ENCODE results near the gene PLPP1.

Gene PLPP1

DNA sequence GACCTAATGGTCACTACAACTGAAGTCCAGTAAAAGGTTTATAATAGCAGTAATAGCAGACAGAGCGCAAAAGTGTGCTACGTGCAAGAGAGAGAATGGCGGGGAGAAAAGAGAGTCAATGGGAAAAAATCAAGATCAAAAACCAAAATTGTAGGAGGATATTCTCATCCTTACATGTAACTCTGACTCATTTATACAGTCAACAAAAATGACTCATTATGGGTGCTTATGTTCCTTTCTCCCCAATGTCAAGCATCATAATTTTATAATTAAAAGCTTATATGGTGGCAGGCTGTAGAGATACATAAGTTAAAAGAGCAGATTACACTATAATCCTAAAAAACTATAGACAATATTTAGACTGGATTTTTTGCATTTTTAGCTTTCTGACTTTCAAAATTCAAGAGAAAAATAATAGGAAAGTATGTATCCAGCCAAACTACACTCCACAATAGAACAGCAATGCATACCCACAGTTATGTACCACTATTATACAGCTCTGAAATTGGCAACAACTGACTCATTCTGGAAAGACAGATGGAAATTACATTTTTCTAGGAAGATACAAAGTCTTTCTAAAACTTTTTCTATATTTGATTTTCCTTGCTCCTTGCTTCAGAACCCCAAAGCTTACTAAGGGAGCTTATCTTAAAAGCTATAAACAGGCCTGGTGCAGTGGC, 78.4 kb downstream of the PLPP1 start:
- Histone ChIP-seq H3K9me3 (ENCODE audit: control insufficient read depth in 1 of 2, low read length in 2 of 2) (no peaks in the 10 kb centered on the region), H3K27me3 (ENCODE audit: control insufficient read depth in 1 of 2, insufficient read depth in 2 of 2, low read length in 2 of 2) (no peaks in the 10 kb centered on the region), H3K4me3 (ENCODE audit: low read depth in 1 of 2, low read length in 2 of 2) (no peak overlapping the region), H3K9ac (ENCODE audit: low read depth in 1 of 2, low read length in 2 of 2) (no peak overlapping the region), H3K4me1 (ENCODE audit: control insufficient read depth in 1 of 2, insufficient read depth in 2 of 2, low read length in 2 of 2) (peaks cover 0 to 5% of the 10 kb centered on the region in 2 donors), H3K27ac (ENCODE audit: low read depth, low read length) (no peak overlapping the region), H3K36me3 (ENCODE audit: control insufficient read depth in 1 of 2, insufficient read depth in 2 of 2, low read length in 2 of 2) (peaks cover 0 to 3% of the 10 kb centered on the region in 2 donors)

DNA sequence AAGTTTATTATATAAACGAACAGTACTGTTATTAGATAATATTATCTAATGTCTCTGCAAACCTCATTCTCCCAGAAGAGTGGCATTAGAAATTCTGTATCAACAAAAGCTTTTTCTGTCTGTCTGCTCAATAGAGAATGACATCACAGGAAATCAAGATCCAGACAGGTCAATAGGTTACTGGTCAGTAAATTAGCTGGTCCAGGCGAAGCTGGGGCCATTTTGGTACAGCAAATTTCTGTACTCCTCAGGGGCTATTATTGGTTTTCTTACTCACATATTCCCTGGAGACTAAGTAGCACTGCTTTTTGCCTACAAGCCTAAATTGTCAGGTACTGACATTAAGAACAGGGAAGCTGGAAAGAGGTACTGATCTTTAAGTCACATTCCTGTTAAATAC, 80.5 kb downstream of the PLPP1 start:
- Histone ChIP-seq H3K4me1 (ENCODE audit: control insufficient read depth in 1 of 2, insufficient read depth in 2 of 2, low read length in 2 of 2) (peaks cover 0 to 5% of the 10 kb centered on the region in 2 donors), H3K4me3 (ENCODE audit: low read depth in 1 of 2, low read length in 2 of 2) (no peak overlapping the region)

DNA sequence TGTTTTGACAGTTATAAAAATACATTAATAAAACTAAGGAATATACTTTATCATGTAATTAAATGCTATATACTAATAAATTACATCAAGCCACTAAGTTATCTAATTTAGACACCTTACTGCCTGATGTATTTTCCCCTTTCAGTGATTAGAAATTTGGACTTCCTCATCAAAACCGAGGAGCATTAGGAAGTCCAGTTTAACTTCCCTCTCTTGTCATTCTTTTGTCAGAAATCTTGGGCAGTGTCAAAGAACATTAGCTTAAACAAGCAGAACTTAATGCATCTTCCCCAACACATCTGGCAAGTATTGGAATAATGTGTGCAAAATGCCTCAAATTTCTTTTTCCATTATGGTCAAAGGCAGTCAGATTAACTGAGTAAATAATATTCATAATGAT, 81.6 kb downstream of the PLPP1 start:
- Histone ChIP-seq H3K27me3 (ENCODE audit: control insufficient read depth in 1 of 2, insufficient read depth in 2 of 2, low read length in 2 of 2) (no peaks in the 10 kb centered on the region), H3K9ac (ENCODE audit: low read depth in 1 of 2, low read length in 2 of 2) (no peak overlapping the region), H3K27ac (ENCODE audit: low read depth, low read length) (no peak overlapping the region), H3K4me3 (ENCODE audit: low read depth in 1 of 2, low read length in 2 of 2) (no peak overlapping the region), H3K9me3 (ENCODE audit: control insufficient read depth in 1 of 2, low read length in 2 of 2) (no peaks in the 10 kb centered on the region), H3K4me1 (ENCODE audit: control insufficient read depth in 1 of 2, insufficient read depth in 2 of 2, low read length in 2 of 2) (peaks cover 0 to 5% of the 10 kb centered on the region in 2 donors), H3K36me3 (ENCODE audit: control insufficient read depth in 1 of 2, insufficient read depth in 2 of 2, low read length in 2 of 2) (no peaks in the 10 kb centered on the region)

More for the DNA sequence above, 80.5 kb downstream of the PLPP1 start:
- H3K9ac ChIP-seq (ENCODE audit: low read depth in 1 of 2, low read length in 2 of 2) = no peak overlapping the region
- no peak overlapping the region for H3K27ac ChIP-seq (ENCODE audit: low read depth, low read length)
- H3K36me3 ChIP-seq (ENCODE audit: control insufficient read depth in 1 of 2, insufficient read depth in 2 of 2, low read length in 2 of 2) = no peaks in the 10 kb centered on the region
- H3K9me3 ChIP-seq (ENCODE audit: control insufficient read depth in 1 of 2, low read length in 2 of 2) = no peaks in the 10 kb centered on the region
- H3K27me3 ChIP-seq (ENCODE audit: control insufficient read depth in 1 of 2, insufficient read depth in 2 of 2, low read length in 2 of 2) = no peaks in the 10 kb centered on the region

DNA sequence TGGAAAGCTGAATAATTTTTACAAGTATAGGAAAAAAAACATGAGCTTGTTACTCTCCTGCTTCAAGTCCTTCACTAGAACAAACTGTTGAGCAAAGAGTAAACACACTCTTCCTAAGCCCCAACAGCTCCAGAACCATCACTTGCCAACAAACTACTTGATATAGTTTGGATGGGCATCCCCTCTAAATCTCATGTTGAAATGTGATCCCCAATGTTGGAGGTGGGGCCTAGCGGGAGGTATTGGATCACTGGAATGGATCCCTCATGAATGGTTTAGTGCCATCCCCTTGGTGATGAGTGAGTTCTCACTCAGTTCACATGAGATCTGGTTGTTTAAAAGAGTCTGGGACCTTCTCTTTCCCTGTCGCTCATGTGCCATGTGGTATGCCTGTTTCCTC, 82.8 kb downstream of the PLPP1 start:
- H3K9me3 ChIP-seq (ENCODE audit: control insufficient read depth in 1 of 2, low read length in 2 of 2) = no peaks in the 10 kb centered on the region
- H3K9ac ChIP-seq (ENCODE audit: low read depth in 1 of 2, low read length in 2 of 2) = no peak overlapping the region
- H3K36me3 ChIP-seq (ENCODE audit: control insufficient read depth in 1 of 2, insufficient read depth in 2 of 2, low read length in 2 of 2) = no peaks in the 10 kb centered on the region
- no peaks in the 10 kb centered on the region for H3K27me3 ChIP-seq (ENCODE audit: control insufficient read depth in 1 of 2, insufficient read depth in 2 of 2, low read length in 2 of 2)
- H3K4me3 ChIP-seq (ENCODE audit: low read depth in 1 of 2, low read length in 2 of 2) = no peak overlapping the region
- peaks cover 0 to 5% of the 10 kb centered on the region in 2 donors for H3K4me1 ChIP-seq (ENCODE audit: control insufficient read depth in 1 of 2, insufficient read depth in 2 of 2, low read length in 2 of 2)
- H3K27ac ChIP-seq (ENCODE audit: low read depth, low read length) = no peak overlapping the region

DNA sequence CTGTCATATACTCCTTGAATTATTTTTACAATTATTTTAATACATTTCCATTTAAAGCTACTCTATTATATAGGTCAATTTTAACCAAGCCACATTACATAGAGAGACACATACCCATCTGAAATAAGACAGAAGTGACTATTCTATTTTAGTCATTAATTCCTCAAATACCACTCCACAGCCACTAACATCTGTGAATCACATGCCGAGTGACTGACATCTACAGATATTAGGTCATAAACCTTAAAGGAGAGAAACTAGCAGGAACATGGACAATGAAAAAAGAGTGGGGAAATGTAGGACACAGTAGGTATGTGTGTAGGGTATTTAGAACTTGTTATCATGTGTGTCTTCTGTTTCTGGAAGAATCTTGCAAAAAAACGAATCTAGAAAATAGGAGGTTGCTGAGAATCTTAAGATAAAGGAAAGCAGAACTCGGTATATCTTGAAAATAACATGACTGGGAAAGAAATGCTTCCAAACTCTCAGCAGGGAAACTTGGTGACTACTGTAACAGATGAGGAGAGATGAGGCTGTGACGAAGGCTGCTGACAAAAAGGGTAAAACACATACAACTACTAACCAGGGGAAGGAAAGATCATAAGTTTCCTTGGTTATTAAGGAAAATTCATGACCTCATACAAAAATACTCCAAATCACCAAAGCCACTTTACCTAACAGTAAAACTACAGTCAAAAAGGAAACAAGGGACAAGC, 84.6 kb downstream of the PLPP1 start:
- Histone ChIP-seq H3K36me3 (ENCODE audit: control insufficient read depth in 1 of 2, insufficient read depth in 2 of 2, low read length in 2 of 2) (peaks cover 0 to 4% of the 10 kb centered on the region in 2 donors), H3K4me1 (ENCODE audit: control insufficient read depth in 1 of 2, insufficient read depth in 2 of 2, low read length in 2 of 2) (peaks cover 0 to 5% of the 10 kb centered on the region in 2 donors), H3K27ac (ENCODE audit: low read depth, low read length) (no peak overlapping the region), H3K27me3 (ENCODE audit: control insufficient read depth in 1 of 2, insufficient read depth in 2 of 2, low read length in 2 of 2) (no peaks in the 10 kb centered on the region), H3K9me3 (ENCODE audit: control insufficient read depth in 1 of 2, low read length in 2 of 2) (no peaks in the 10 kb centered on the region), H3K4me3 (ENCODE audit: low read depth in 1 of 2, low read length in 2 of 2) (no peak overlapping the region), H3K9ac (ENCODE audit: low read depth in 1 of 2, low read length in 2 of 2) (no peak overlapping the region)

DNA sequence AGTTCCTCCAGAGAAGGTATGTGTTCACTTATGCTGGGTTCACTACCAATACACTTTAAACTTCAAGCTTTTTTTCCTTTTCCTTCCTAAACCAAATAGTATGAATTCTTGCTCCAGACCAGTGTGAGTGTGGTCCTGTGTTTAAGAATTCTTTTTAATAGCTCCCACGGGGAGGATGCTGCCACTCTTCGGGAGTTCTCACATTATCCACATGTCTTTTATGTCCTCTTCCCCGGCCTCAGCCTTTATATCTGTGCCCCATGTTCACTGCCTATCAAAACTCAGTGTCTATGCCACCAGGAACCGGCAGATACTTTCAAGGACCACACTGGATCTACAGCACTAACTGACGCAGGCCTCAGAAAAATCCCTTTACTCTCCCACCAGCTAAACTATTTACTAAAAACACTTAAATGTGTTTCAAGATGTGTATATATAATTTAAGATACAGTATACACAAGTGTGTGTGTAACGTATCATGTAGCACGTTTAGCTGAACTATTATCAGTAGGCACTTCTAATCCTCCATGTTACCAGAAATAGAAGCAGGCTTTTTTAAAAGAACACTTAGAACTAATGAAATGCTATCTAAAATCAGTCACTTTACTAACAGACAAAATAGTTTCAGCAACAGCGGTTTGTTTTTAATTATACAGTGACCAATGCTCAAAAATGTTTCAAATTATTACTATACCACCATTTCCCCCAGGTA, 88.0 kb downstream of the PLPP1 start:
- Histone ChIP-seq H3K27ac (ENCODE audit: low read depth, low read length) (no peak overlapping the region), H3K27me3 (ENCODE audit: control insufficient read depth in 1 of 2, insufficient read depth in 2 of 2, low read length in 2 of 2) (no peaks in the 10 kb centered on the region), H3K4me3 (ENCODE audit: low read depth in 1 of 2, low read length in 2 of 2) (no peak overlapping the region), H3K9me3 (ENCODE audit: control insufficient read depth in 1 of 2, low read length in 2 of 2) (no peaks in the 10 kb centered on the region), H3K4me1 (ENCODE audit: control insufficient read depth in 1 of 2, insufficient read depth in 2 of 2, low read length in 2 of 2) (no peaks in the 10 kb centered on the region), H3K9ac (ENCODE audit: low read depth in 1 of 2, low read length in 2 of 2) (no peak overlapping the region), H3K36me3 (ENCODE audit: control insufficient read depth in 1 of 2, insufficient read depth in 2 of 2, low read length in 2 of 2) (peaks cover 2 to 5% of the 10 kb centered on the region in 2 donors)

DNA sequence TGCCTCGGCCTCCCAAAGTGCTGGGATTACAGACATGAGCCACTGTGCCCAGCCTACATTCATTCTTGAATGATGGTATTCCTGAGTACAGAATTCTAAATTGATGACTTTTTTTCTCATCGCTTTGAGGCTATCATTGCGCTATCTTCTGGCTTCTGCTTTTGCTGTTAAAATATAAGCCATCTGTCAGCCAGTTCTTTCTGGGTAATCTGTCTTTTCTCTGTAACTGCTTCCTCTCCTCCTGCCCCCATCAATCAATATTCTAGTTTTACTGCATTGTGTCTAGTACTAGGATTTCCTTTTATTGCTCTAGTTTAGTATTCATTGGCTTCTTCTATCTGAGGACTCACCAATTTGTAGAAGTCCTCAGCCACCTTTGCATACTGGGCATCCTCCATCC, 89.0 kb downstream of the PLPP1 start:
- H3K4me1 ChIP-seq (ENCODE audit: control insufficient read depth in 1 of 2, insufficient read depth in 2 of 2, low read length in 2 of 2) = no peaks in the 10 kb centered on the region
- H3K9me3 ChIP-seq (ENCODE audit: control insufficient read depth in 1 of 2, low read length in 2 of 2) = no peaks in the 10 kb centered on the region
- no peak overlapping the region for H3K27ac ChIP-seq (ENCODE audit: low read depth, low read length)
- H3K27me3 ChIP-seq (ENCODE audit: control insufficient read depth in 1 of 2, insufficient read depth in 2 of 2, low read length in 2 of 2) = no peaks in the 10 kb centered on the region
- H3K9ac ChIP-seq (ENCODE audit: low read depth in 1 of 2, low read length in 2 of 2) = no peak overlapping the region
- peaks cover 7 to 13% of the 10 kb centered on the region in 2 donors for H3K36me3 ChIP-seq (ENCODE audit: control insufficient read depth in 1 of 2, insufficient read depth in 2 of 2, low read length in 2 of 2)
- H3K4me3 ChIP-seq (ENCODE audit: low read depth in 1 of 2, low read length in 2 of 2) = no peak overlapping the region

DNA sequence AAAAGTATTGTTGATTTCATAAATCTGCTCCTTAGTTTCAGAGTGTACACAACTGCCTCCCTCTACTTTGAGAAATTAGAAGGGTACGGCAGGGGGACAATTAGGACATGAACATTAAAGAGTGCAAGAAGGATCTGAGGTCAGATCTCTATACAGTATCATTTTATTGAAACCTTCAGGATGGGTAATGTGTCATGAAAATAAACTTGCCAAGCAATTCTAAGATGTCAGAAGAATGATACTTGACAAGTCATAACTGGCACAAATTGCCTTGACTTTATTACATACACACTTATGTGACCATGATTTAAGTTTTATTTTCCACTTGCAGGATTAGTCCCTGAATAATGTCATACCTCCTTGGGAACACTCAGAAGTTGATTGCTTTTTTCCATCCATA, 92.8 kb downstream of the PLPP1 start:
- no peaks in the 10 kb centered on the region for H3K27me3 ChIP-seq (ENCODE audit: control insufficient read depth in 1 of 2, insufficient read depth in 2 of 2, low read length in 2 of 2)
- no peak overlapping the region for H3K27ac ChIP-seq (ENCODE audit: low read depth, low read length)
- no peak overlapping the region for H3K9ac ChIP-seq (ENCODE audit: low read depth in 1 of 2, low read length in 2 of 2)
- peaks cover 0 to 15% of the 10 kb centered on the region in 2 donors for H3K4me1 ChIP-seq (ENCODE audit: control insufficient read depth in 1 of 2, insufficient read depth in 2 of 2, low read length in 2 of 2)
- no peaks in the 10 kb centered on the region for H3K9me3 ChIP-seq (ENCODE audit: control insufficient read depth in 1 of 2, low read length in 2 of 2)
- peaks cover 10 to 19% of the 10 kb centered on the region in 2 donors for H3K36me3 ChIP-seq (ENCODE audit: control insufficient read depth in 1 of 2, insufficient read depth in 2 of 2, low read length in 2 of 2)
- no peak overlapping the region for H3K4me3 ChIP-seq (ENCODE audit: low read depth in 1 of 2, low read length in 2 of 2)

DNA sequence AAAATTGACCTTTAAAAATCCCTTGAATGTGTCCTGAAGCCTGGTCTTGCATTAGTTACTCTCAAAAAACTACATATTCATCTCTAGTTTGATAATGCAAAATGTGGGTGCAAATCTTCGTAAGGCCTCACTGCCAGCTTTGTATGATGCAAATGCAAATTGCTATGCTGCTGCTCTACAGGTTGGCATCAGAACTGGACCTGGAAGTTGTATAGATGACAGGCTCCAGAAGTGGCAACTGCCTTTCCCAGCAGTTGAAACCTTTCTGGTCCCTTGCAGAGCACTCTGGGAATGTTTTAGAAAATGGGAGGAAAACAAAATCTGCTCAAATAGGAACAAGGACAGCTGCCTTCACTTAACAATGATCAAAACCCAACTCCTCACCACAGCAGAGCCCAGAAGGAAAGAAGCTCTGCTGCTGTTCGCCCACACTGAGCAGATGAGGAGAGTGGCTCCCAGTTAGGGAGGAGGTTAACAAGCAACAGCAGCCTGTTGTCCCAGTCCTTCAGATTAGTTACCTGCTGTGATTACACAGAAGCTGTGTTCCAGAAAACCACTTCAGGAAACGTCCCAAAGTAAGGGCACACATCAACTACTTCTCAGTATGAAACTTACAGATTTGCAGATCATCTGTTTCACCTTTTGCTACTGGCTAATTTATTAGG, 93.5 kb downstream of the PLPP1 start:
- H3K36me3 ChIP-seq (ENCODE audit: control insufficient read depth in 1 of 2, insufficient read depth in 2 of 2, low read length in 2 of 2) = peaks cover 12 to 15% of the 10 kb centered on the region in 2 donors
- no peaks in the 10 kb centered on the region for H3K27me3 ChIP-seq (ENCODE audit: control insufficient read depth in 1 of 2, insufficient read depth in 2 of 2, low read length in 2 of 2)
- H3K9me3 ChIP-seq (ENCODE audit: control insufficient read depth in 1 of 2, low read length in 2 of 2) = no peaks in the 10 kb centered on the region
- H3K4me3 ChIP-seq (ENCODE audit: low read depth in 1 of 2, low read length in 2 of 2) = no peak overlapping the region
- peaks cover 0 to 15% of the 10 kb centered on the region in 2 donors for H3K4me1 ChIP-seq (ENCODE audit: control insufficient read depth in 1 of 2, insufficient read depth in 2 of 2, low read length in 2 of 2)
- no peak overlapping the region for H3K9ac ChIP-seq (ENCODE audit: low read depth in 1 of 2, low read length in 2 of 2)
- H3K27ac ChIP-seq (ENCODE audit: low read depth, low read length) = no peak overlapping the region

Measured in duodenal mucosa (tissue), 2 donors.